Measurements from ENCODE around the gene ZBED6.

- TF ChIP-seq EZH2 (IDR thresholded peaks at IDR 0.05; ENCODE audit: insufficient read depth, poor library complexity, severe bottlenecking) (no peak), EZH2phosphoT487 (IDR thresholded peaks at IDR 0.05; ENCODE audit: insufficient read depth, low read depth) (no peak)
Measured at GRCh38 chr1:203843435-203843834, 48.0 kb downstream of the ZBED6 start.
